DLD1 (cell line): Measurements from ENCODE around the gene DMPK.

Experiments
- in situ Hi-C: cut with HindIII; loops from 2 replicates; pipeline ENCODE4 v1.10.0; 2017; ENCODE audit warnings: low sequenced_read_pairs

Gene DMPK, protein sequence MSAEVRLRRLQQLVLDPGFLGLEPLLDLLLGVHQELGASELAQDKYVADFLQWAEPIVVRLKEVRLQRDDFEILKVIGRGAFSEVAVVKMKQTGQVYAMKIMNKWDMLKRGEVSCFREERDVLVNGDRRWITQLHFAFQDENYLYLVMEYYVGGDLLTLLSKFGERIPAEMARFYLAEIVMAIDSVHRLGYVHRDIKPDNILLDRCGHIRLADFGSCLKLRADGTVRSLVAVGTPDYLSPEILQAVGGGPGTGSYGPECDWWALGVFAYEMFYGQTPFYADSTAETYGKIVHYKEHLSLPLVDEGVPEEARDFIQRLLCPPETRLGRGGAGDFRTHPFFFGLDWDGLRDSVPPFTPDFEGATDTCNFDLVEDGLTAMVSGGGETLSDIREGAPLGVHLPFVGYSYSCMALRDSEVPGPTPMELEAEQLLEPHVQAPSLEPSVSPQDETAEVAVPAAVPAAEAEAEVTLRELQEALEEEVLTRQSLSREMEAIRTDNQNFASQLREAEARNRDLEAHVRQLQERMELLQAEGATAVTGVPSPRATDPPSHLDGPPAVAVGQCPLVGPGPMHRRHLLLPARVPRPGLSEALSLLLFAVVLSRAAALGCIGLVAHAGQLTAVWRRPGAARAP

DNA sequence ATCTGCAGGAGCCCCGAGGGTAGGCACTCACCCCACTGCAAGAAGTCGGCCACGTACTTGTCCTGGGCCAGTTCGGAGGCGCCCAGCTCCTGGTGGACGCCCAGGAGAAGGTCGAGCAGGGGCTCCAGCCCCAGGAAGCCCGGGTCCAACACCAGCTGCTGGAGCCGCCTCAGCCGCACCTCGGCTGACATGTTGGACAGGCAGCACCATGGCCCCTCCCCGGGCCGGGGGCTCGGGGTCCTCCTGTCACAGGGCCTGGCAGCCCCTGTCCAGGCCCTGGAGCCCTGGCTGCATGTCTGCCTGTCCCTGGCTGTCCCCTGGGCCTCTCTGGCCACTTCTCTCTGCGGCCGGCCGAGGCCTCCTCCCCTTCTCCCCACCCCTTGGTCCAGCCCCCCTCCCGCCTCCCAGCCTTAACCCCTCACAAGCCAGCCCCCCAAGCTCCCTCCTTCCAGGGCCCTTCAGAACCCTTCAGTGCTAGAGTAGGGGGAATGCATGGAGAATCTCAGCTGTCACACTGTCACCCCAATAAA is at the start of gene DMPK:
Gene DMPK, minus strand, starts transcription at position 329 of the 530 bp plus-strand sequence. Its CDS starts 138 bp downstream, at position 191.
- in situ Hi-C loops = no loop called here

DNA sequence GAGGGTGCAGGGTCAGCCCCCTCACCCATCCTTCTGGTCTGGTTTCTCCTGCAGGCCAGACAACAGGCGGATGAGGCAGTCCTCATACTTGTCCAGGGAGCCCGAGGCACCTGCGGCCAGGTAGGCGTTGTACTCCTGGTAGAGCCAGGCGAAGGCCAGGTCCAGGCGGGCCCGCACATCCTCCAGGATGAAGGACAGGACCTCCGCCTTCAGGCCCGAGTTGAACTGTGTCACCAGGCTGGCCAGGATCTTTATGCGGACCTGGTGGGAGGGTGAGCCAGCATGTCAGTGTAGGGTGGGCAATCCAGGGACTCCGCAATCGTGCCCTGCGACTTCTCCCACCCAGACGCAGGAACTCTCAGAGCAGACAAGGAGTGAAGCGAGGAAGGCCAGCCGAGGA is 46.7 kb upstream of the DMPK start:
- in situ Hi-C loops = no loop called here

DNA sequence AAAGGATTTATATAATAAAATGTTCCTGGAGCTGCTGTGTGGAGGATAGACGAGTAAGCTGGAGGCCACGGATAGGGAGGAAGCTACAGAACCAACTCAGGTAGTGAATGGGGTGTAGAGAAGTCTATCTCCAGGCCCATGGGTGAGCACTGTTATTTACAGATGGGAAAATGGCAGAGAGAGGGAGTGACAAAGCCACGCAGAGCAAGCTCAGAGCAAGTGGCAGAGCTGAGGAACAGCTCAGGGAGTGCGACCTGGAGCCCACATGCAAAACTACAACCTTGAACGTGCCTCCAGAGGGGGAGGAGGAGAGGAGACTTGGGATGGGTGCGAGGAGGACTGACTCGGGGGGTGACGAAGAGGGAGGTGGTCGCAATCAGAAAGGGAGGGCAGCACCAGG is 46.2 kb upstream of the DMPK start:
- in situ Hi-C loops = no loop called here

DNA sequence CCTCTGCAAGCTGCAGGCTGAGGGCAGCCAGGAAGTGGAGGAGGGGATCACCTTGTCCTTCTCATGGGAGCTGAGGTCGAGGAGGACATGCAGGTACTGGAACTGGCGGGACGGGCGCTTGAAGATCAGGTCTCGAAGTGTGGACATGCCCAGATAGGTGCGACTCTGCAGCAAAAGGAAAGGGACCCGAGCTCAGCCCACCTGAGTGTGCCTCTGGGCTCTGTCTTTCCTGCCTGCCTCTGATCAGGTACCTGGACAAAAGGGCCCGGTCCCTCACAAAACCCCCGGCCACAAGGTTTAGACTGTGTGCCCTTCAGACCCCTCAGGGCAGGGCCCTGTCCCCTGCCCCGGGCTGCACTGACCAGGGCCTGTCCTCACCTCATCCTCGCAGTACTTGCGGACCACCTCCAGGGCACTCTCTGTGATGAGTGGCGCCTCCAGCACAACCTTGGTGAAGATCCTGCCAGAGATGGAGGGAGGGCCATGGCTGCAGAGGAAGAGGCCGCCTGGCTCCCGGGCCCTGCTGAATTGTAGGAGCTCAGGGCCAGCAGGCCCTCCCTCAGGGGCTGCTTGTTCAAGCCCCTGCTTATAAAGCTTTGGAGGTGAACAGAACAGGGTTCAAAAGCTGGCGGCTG is 45.3 kb upstream of the DMPK start:
- in situ Hi-C loops = no loop called here

DNA sequence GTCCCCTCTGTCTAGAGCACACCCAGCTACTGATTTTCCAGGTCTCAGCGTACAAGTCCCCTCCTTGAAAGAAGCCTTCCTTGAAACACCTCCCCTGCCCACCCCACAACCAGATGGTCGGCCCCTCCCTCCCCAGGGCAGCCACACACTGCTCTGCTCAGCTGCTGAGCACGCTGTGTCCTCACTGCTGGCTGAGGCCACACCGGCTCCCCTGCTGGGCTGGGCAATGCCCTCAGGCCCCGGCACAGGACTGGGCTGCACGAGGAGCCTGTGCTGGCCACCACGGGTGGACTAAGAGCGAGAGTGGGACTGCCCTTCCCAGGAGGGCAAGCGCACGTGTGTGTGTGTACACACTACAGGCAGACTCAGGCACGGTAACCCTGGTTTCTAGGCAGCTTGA is 44.6 kb upstream of the DMPK start:
- in situ Hi-C loops = no loop called here

DNA sequence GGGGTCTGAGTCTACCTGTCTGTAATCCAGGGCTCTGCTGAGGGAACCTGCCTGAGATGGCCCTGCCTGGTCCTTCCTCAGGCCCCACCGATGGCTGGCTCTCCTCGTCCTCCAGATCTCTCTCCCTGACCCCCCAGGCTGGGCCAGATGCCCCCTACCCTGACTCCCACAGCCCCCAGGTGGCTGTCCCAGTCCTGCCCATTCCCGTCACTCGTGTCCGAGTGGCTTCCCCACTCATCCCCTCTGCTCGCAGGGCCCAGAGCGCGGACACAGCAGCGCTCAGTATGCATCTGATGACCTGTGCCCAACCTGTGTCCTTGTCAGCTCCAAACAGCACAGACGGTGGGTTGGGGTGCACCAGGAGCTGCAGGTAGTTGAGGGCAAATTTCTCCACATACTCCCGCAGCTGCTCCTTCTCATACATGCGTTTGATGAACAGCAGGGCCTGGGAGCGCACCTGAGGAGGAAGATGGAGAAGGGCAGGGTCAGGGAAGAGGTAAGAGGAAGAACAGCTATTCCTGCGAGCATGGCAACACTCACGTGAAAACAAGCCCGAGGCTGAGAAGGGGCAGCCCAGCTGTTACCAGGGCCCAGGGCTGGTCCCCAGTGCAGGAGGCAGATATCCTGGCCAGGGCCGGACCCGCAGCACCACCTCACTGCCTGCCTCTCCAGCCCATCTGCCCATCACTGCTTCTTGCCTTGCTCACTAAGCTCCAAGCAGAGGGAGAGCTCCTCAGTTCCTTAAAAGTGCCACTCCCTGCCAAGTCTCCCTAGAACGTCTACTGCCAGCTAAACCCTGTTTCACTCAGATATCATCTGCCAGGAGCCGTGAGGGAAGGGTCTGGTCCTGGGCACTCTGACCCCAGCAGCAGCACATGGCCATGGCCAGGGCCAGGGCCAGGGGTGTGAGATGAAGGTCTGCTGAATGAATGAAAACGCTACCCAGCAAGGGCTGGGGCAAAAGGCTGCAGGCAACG is 43.9 kb upstream of the DMPK start:
- in situ Hi-C loops = no loop called here

DNA sequence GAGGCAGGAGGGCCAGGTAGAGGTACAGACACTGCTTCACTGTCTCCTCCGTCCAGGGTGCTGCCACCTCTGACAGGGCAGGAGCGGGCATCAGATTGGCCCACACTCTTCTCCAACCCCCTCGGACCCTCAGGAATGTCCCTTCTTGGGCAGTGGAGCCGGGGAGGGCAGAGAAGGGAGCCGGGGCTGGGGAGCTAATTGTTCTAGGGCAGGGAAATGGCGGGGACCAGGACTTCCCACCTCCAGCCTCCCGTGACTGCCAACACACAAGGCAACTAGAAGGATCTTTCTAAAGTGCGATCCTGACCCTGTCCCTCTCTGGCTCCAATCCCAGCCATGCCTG is 42.9 kb upstream of the DMPK start:
- in situ Hi-C loops = no loop called here

DNA sequence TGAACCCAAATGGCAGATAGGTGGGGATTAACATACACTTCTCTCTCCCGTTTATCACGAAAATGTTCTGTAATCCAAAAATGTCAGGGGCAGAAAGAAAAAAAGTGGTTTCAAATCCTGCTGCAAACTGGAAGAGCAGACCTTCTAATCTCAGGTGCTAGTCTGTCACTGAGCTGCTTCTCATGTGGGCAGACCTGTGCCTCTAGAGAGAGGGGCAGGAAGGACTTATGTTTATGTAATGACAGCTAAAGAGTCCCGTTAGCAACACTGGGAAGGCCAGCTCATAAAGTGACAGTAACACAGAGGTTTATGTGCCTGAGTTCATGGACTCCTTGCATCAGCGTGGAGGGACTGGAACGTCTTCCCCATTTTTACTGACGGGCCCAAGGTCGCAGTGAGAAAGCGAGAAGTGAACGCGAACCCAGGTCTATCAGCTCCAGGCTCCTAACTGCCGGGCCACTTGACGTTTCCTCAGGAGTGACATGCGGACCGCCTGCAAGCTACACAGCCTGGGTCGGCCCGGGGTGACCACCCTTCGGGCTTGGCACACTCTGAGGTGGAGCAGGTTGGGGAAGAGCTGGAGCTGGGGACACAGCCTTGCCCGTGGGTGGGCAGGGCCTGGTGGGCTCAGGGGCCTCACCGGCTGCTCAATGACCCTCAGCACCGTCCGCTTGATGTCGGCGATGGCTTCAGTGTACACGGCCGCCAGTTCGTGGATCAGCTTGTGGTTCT is 42.4 kb upstream of the DMPK start:
- in situ Hi-C loops = no loop called here

DNA sequence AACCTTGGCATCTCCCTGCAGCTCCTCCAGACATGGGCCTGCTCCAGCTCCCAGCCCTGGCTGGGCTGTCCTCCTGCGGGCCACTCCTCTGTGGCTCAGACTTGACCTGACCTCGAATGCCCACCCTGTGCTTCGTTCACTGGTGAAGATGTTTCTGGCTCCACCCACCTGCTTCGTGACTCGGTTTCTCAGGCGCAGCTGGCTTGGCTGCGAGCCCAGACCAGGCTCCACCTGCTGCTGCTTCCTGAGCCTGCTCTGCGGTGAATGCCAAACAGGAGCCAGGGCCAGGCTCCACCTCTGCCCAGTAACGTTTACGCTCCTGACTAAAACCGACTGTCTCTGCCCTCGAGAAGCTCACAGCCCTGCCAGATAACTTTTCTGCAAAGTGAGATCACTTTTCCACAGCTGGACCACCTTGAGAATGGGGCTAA is 41.8 kb upstream of the DMPK start:
- in situ Hi-C loops = no loop called here

DNA sequence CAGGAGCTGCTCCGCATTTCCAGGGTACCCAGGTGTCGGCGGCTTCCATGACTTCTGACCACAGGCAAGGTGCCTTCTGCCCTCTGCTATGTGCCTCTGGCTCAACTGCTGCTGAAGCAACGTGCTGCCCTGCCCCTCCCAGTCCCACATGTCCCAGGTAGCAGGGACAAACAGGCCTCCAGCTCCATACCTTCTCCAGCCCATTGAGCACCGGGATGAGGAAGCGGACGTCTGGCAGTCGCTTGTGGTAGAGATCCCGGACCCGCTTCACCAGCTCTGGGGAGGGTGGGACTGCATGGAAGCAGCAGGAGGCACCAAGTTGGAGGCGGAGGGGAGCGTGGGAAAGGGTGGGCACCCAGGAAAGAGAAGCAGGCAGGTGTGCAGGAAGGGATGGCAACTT is 40.9 kb upstream of the DMPK start:
- in situ Hi-C loops = no loop called here

DNA sequence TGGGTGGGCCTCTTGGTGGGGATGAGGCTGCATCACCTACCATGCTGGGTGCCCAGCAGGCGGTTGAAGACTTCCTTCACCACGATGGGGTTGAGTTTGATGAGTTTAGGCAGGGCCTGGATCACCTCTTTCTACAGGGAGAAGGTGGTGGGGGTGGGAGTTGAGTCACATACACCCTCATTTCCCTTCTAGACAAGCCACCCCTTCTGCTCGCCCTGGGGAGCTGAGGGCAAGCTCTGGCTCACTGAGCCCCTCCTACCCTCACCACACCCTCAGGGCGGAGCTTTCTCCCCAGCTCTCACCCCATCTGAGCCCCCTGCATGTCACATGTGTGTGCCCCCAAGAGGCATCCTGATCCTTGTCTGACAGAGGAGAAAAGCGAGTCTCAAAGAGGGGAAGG is 40.4 kb upstream of the DMPK start:
- in situ Hi-C loops = no loop called here

DNA sequence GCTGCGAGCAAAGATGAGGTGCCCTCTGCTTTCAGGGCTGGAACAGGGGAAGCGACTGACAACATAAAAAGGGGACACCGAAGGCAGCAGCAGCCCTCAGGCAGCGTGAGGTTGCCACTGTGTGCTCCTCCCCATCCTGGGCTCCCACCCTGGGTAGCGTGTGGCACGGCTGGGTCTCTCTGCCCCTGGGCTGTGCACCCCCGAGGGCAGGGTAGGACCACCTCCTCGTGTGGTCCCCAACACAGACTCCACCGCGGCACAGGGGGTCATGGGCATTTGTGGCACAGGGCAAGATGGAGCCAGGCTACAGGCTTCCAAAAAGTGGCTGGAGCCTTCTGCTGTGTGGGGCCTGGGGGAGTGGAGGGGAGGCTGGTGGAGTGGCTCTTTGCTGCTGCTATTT is 39.3 kb upstream of the DMPK start:
- in situ Hi-C loops = no loop called here

DNA sequence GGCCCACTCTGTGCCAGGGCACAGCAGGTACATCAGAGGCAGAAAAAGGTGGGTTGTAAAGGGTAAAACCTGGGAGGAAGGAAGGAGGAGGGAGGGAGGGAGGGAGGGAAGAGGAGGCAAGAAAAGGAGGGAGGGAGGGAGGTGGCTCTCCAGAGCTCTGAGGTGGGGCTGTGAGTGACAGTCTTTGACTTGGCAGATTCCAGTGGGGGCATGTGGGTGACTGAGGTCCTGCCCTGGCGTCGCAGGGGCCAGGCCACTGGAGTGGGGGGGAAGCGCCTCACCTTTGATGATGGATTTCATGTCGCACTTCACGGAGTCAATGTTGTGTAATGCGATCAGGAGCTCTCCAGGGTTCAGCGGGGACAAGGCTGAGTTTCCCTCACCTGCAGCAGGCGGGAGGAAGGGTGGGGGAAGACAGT is 38.8 kb upstream of the DMPK start:
- in situ Hi-C loops = no loop called here

DNA sequence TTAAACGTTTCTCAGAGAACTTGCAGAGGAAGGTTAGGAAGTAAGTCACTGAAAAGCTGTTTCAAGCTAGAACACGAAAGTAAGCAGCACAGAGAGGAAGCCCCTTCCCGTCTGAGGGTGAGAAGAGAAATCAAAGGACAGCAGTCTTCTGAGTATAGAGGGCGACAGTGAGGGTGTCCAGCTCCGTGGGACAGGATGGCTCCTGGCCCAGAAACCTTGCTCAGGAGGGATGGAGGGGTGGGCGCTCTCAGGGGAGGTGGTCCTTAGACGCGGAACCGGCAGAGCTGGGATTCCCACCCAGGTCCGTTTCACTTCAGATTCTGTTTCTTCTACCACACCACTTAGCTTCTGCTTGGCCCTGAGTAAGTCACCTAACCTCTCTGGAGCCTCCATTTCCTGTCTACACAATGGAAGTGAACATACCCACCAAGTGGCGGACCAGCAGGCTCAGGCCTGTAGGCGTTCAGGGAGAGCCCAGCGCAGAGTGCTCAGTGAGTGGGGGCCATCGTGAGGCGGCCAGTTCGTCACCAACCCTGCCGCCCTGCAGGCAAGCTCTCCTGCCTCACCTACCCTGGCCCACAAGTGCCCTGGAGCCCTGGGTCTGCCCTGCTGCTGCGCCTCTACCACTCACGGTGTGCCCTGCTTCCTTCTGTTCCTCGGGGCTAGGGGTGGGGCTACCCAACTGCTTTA is 38.3 kb upstream of the DMPK start:
- in situ Hi-C loops = no loop called here

DNA sequence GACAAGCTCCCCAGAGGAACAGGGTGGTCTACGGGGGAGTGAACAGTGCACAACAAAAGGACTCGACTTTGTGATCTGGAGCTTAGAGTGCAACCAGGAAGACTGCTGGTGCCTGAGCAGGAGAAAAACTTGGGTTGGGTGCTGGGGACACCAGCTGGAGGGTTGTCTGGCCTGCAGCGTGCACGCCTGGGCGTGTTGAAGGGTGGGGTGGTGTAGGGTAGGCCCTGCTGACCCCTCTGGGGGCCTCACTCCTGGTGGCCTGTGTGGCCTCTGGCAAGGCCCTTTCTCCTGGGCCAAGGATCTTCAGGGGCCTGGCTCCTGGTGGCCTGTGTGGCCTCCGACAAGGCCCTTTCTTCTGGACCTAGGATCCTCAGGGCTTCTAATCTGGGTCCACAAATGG is 37.5 kb upstream of the DMPK start:
- in situ Hi-C loops = no loop called here

DNA sequence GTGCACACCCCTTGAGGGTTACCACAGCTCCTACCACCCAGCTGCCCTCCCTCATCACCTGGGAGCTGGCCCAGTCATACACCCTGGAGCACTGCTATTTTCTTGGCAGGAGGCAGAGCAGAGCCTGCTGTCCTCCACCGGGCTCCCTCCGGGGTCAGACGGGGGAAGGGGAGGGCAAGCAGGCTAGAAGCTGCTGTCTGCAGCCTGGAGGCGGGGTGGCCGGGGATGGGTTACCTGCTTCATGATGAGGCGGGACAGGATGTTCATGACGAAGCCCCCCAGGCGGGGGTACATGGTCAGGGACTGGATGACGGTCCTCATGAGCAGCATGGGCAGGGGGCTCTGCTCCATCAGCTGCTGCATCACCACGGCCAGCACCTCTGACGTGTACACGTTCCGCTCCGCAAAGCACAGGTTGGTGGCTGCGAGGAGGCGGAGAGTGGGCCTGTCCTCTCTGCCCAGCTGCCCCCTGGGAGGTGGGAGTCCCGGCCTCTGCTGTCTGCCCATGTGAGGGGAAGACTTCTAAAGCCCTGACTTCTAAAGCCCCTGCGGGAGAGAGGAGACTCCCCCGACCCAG is 35.5 kb upstream of the DMPK start:
- in situ Hi-C loops = no loop called here

DNA sequence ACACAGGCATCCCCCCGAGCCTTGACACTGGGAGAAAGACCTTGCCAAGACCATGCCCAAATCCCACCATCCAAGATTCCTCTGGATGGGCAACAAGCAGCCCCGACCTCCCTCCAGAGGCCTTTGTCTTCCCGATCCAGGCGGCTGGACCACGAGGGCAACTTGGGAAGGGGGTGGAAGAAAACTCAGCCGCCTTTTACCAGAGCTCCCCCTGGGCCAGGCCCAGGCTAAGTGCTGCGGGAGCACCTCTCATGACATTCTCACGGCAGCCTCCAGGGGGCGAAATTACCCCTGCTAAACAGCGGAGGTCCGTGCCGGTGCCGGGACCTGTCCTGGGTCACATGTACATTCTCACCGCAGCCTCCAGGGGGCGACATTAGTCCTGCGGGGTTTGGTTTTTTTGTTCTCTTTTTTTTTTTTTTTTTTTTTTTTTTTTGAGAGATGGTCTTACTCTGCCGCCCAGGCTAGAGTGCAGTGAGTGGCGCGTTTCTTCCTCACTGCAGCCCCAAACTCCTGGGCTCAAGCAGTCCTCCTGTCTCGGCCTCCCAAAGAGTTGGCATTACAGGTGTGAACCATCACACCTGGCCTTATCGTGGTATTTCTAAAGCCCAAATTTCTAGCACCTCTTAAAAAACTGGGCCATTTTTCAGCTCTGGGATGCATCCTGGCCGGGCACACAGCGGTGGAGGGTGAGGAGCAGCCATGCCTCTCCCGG is 34.9 kb upstream of the DMPK start:
- in situ Hi-C loops = no loop called here

DNA sequence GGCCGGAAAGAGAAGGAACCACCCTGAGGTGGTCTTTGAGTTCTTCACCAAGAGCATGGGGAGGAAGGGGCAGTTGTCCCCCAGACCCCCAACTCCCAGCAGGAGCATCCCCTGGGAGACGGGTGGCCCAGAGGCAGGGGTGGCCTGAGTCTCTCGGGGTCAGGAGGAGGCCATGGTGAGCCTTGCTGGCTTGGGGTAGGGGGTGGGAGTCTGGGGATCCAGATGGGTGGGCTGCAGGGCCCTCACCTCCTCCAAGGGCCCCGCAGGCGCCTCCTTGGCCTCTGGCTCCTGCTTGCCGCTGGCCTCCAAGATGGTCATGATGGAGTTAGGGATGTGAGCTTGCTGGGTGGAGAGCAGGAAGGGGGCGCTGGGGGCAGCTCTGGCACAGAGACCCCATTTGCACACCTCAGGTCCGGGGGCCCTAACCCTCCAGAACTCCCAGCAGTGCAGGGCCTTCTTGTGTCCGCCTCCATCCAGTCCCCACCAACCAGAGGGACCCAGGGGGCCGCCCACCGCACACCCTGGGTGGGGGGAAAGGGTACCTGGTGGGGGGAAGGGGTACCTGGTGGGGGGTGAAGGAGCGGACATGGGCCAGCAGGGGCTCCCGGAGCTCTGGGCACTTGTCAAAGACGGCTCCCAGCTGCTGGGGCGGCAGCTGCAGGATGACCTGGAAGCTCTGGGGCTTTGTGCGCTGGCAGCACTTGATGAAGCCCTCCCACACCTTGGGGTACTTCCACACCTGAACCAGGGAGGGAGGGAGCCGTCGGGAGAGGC is 34.1 kb upstream of the DMPK start:
- in situ Hi-C loops = no loop called here
